GM18873 (cell line): ENCODE results near the gene KSR2.
"Not testable (repeated sequence)": the region's sequence is repeated elsewhere in the genome, so short reads cannot be mapped to it uniquely, and the experiment has no call there.

Source experiments
- ATAC-seq: cut with Tn5 transposase; IDR thresholded peaks from one replicate; pipeline ENCODE4 v1.9.1; 2021; ENCODE audit warnings: mild to moderate bottlenecking, moderate library complexity, moderate number of reproducible peaks; ENCODE audit not compliant: unreplicated experiment, low FRiP score

KSR2 gene

DNA sequence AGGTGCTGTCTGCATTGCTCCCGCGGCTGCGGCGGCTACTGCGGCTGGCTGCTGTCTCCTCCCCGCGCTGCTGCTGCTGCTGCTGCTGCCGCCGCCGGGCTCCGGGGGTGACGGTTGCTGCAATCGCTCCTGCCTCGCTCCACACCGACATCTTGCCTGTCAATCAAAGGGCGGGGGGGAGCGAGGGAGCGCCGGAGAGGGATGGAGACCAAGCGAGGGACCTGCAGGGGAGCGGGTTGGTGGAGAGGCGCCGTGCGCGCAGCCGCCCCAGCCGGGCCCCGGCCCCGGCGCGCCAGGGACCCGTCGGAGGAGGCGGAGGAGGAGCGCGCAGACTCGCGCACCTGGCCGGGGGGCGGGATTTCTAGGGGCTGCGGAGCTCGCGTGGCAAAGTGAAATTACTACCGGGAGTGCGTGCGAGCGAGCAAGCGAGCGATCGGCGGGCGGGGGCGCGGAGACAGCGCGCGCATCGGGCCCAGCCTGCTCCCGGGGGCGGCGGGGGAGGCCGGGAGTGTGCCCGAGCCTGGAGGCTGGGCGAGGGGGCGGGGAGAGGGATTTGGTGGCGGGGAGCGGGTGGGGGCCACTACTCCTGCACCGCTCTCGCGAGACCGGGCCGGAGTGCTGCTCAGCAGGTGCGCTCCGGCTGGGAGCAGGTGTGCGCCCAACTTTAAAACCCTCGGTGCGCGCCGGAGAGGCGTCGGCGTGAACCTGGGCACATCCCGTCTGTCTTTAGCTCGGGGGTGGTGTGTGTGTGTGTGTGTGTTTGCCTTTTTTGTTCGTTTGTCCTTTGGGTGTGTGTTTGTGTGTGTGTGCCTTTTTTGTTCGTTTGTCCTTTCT, at the start of gene KSR2:
TSS of gene KSR2 (minus strand) at position 165 of the 834 bp plus-strand sequence. CDS start 735 bp downstream, outside the sequence.
- ATAC-seq: no peak

DNA sequence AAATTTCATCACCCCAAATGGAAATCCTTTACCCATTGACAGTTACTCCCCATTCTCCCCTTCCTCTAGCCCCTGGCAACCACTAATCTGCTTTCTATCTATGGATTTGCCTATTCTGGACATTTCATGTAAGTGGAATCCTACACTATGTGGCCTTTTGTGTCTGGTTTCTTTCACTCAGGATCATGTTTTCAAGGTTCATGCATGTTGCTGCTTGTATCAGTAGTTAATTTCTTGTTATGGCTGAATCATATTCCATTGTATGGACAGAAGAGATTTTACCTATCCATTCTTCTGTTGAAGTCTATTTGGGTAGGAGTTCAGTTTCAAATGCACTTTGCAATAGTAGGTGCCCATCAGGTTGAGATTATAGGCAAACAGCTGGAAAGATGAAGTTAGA, 49.1 kb upstream of the KSR2 start:
- no peak for ATAC-seq

DNA sequence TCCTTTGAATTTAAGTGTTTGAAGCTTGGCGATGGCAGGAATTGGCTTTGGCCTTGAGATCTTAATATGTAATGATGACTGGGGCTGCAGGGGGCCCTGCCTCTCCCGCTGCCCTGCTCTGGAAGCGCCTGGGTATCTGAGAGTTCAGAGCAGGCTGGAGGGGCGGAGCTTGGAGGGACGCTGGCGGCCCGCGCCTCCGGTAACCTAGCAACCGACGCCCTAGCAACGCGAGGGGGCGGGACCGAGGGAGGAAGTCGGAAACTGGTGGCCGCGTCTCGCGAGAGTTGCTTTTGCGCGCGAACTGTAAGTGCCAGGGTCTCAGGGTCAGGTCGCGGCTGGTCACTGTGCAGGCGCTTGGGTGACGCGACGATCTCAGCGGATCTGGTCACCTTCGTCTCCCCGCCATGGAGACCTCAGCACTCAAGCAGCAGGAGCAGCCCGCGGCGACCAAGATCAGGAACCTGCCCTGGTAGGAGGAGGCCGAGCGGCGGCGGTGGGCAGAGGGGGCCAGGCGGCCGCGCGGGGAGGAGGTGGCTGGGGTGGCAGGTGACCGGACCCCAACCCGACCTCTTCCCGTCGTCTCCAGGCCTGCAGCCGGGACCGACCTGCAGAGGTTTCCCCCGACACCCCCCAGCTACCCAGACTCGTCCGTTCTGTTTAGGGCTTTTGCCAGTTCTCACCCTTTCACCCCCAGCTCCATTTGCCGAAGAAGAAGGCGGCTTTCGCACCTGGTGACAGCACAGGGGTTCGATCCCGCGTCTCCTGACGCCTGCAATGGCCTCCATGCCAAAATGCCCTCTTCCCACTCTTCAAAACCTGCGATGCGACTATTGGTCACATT, 47.9 kb upstream of the KSR2 start, which contains the start of gene RFC5:
TSS of gene RFC5 (plus strand) at position 280 of the 841 bp plus-strand sequence. CDS start at position 405, 125 bp downstream.
- peak; percentile 86 for ATAC-seq

DNA sequence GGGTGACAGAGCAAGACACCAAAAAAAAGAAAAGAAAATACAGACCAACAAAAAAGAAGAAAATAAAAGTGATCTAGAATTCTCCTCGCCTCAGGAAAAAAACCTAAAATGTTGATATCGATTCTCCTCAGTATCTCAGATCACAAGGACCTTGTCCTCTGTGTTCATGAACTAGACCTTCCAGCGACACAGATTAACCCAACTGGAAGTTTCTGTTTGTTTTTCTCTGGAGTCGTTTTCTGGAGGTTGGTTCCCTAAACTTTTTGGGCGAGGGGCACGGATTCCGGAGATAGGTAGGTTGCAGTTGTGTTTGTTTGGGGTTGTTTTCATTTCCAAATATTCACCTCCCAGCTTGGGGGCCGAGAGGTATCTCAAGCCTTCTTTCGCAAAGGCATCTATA, 47.2 kb upstream of the KSR2 start:
- no peak for ATAC-seq

- no peak for ATAC-seq
These were observed 46.5 kb upstream of the KSR2 start for GRCh38 chr12:118015306-118015705.

GRCh38 chr12:118013283-118013682, 44.5 kb upstream of the KSR2 start:
- no peak for ATAC-seq

GRCh38 chr12:118011961-118012360, 43.2 kb upstream of the KSR2 start:
- no peak for ATAC-seq

- no peak for ATAC-seq
These were observed 42.6 kb upstream of the KSR2 start for GRCh38 chr12:118011377-118011776.

DNA sequence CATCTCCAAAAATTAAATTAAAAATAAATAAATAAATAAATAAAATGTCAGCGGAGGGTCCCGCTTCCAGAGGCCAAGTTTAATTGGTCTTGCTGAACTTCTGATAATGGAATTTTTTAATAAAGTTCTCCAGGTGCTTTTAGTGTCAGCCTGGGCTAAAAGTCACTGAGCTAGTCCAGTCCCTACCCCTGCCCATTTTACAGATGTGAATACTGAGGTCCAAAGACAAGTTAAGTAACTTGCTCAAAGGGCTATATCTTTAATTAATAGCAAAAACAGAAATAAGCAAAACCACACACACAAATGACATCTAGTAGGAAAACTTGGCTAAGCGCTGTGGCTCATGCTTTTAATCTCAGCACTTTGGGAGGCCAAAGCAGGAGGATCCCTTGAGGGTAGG, 42.1 kb upstream of the KSR2 start:
- ATAC-seq: no peak

GRCh38 chr12:117999806-118000205, 31.0 kb upstream of the KSR2 start:
- not testable (repeated sequence) for ATAC-seq

DNA sequence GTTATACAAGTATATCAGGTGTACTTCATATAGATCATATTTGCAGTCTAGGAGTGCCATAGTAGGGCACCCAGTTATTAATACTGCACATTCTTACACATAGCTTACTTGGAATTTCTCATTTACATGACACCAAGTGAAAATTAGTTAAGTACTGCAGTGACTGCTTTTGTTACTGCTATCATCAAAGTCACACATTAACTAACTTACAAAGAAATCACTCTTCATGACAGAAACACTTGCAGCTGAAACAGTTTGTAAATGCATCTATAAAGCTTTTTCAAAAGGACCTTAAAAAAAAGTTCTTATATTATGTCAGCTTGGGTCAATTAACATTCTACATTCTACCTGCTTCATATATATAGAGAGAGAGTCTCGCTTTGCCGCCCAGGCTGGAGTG, 29.9 kb upstream of the KSR2 start:
- ATAC-seq: no peak

GRCh38 chr12:117994551-117995438, 26.0 kb upstream of the KSR2 start:
- no peak for ATAC-seq

- ATAC-seq: no peak
These were observed 18.1 kb upstream of the KSR2 start for GRCh38 chr12:117986705-117987469.

DNA sequence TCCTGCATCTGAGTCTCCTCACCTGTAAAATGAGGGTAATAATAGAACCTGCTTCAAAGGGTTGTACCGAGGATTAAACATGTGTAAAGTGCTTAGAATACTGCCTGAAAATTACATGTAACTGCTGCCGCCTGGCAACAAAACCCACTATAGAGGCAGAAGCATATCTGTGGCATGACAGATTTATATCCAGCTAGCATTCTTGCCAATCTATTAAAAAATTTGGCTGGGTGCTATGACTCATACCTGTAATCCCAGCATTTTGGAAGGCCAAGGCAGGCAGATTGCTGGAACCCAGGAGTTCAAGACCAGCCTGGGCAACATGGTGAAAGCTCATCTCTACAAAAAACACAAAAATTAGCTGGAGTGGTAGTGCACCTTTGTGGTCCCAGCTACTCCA, 16.4 kb upstream of the KSR2 start:
- ATAC-seq: no peak

DNA sequence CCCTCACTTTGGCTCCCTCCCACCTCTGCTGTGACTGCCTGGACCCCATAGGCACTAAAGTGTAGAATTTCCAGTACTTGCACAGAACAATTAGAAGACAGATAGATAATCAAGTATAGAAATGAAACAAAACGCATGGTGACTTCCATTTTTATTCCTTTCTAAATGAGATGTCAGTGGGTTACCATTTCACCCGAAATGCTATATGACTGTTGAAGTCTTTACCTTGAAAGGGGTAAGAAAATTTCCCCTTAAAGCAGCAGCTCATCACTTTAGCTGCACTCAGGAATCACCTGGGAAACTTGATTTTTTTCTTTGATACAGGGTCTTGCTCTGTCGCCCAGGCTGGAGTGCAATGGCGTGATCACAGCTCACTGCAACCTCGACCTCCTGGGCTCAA, 12.5 kb upstream of the KSR2 start:
- no peak for ATAC-seq

DNA sequence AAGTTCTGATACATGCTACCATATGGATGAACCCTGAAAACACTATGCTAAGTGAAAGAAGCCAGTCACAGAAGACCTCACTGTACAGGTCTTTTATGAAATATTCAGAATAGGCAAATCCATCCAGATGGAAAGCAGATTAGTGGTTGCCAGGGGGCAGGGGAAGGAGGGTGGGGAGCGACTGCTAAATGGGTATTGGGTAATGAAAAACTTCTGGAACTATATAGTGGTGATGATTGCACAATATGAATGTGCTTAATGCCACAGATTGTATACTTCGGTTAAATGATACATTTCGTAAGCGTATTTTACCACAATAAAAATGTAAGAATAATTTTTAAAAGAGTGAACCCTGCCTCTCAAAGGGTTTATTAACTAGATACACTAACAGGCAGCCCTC, 11.8 kb upstream of the KSR2 start:
- ATAC-seq: no peak

- ATAC-seq: no peak
These were observed 8.6 kb upstream of the KSR2 start for GRCh38 chr12:117977373-117977772.

DNA sequence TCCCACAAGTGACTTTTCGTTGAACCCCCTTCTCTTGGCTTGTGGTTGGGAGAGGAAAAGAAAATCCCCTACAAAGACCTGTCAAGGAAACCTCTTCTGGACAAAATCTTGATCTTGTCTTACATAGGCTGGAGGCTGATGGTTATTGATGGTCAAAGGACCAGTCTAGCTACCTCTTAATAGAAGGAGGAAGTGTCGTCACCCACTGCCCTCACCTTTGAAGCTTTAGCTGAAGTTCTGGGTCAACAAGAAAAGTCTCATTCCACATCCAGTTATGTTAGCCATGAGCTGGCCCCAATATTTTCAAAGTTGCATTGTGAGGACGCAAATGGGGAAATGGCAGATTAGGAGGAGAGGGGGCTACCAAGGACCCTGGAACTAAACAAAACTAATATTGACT, 6.2 kb upstream of the KSR2 start:
- no peak for ATAC-seq

- no peak for ATAC-seq
These were observed 3.5 kb upstream of the KSR2 start for GRCh38 chr12:117972301-117972700.

GRCh38 chr12:117970334-117970733, 1.5 kb upstream of the KSR2 start:
- no peak for ATAC-seq
